ENCODE results near the gene ROCK1. TPM values are rescaled to one million over a fixed set of nuclear protein-coding genes. Genes with fewer than 3 reads are reported as not detected.
"Not testable (repeated sequence)": the region's sequence is repeated elsewhere in the genome, so short reads cannot be mapped to it uniquely, and the experiment has no call there.

The ROCK1 gene
- total and polyA plus RNA-seq, 8 donors = 50.2 to 93.2 (median 77.9) TPM

- H3K36me3 ChIP-seq = no peaks in the 10 kb centered on the region
- TF ChIP-seq, protein P1, sequence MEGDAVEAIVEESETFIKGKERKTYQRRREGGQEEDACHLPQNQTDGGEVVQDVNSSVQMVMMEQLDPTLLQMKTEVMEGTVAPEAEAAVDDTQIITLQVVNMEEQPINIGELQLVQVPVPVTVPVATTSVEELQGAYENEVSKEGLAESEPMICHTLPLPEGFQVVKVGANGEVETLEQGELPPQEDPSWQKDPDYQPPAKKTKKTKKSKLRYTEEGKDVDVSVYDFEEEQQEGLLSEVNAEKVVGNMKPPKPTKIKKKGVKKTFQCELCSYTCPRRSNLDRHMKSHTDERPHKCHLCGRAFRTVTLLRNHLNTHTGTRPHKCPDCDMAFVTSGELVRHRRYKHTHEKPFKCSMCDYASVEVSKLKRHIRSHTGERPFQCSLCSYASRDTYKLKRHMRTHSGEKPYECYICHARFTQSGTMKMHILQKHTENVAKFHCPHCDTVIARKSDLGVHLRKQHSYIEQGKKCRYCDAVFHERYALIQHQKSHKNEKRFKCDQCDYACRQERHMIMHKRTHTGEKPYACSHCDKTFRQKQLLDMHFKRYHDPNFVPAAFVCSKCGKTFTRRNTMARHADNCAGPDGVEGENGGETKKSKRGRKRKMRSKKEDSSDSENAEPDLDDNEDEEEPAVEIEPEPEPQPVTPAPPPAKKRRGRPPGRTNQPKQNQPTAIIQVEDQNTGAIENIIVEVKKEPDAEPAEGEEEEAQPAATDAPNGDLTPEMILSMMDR (IDR thresholded peaks at IDR 0.05) = no peak
- no peak for DNase-seq
Measured at GRCh38 chr18:21141668-21142422, 30.2 kb upstream of the ROCK1 start.

DNA sequence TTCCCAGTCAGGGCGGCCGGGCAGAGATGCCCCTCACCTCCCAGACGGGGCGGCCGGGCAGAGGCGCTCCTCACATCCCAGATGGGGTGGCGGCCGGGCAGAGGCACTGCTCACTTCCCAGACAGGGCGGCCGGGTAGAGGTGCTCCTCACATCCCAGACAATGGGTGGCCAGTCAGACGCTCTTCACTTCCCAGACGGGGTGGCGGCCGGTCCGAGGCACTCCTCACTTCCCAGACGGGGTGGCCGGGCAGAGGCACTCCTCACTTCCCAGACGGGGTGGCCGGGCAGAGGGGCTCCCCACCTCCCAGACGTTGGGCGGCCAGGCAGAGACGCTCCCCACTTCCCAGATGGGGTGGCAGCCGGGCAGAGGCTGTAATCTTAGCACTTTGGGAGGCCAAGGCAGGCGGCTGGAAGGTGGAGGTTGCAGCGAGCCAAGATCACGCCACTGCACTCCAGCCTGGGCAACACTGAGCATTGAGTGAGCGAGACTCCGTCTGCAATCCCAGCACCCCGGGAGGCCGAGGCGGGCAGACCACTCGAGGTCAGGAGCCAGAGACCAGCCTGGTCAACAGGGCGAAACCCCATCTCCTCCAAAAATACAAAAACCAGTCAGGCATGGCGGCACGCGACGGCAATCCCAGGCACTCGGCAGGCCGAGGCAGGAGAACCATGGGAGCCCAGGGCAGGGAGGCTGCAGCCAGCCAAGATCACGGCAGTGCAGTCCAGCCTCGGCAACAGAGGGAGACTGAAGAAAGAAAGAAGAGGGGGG, 26.3 kb upstream of the ROCK1 start:
- H3K27me3 ChIP-seq; ATAC-seq; H3K4me3 ChIP-seq; H3K36me3 ChIP-seq; intact Hi-C loops (cut with DNase I); H3K27ac ChIP-seq; H3K9me3 ChIP-seq; H3K4me1 ChIP-seq: not testable (repeated sequence)
- peak in 1 of 4 donors; percentile 72 for DNase-seq

More at GRCh38 chr18:21141668-21142422, 30.2 kb upstream of the ROCK1 start:
- Histone ChIP-seq H3K4me1 (no peaks in the 10 kb centered on the region), H3K27me3 (no peaks in the 10 kb centered on the region), H3K4me3 (no peak overlapping the region), H3K27ac (no peak overlapping the region), H3K9me3 (no peaks in the 10 kb centered on the region)
- ATAC-seq = no peak
- intact Hi-C loops (cut with DNase I) = no loop called here

GRCh38 chr18:21134895-21135294, 23.3 kb upstream of the ROCK1 start:
- H3K9me3 ChIP-seq = no peaks in the 10 kb centered on the region
- peaks cover 0 to 7% of the 10 kb centered on the region in 2 donors for H3K4me1 ChIP-seq
- intact Hi-C loops (cut with DNase I) = no loop called here
- no peaks in the 10 kb centered on the region for H3K36me3 ChIP-seq
- TF ChIP-seq, protein P1 (IDR thresholded peaks at IDR 0.05) = peak in 1 of 2 donors; percentile 18
- no peaks in the 10 kb centered on the region for H3K27me3 ChIP-seq
- H3K4me3 ChIP-seq = no peak overlapping the region
- DNase-seq = no peak
- peak; percentile 81 for ATAC-seq
- no peak overlapping the region for H3K27ac ChIP-seq

DNA sequence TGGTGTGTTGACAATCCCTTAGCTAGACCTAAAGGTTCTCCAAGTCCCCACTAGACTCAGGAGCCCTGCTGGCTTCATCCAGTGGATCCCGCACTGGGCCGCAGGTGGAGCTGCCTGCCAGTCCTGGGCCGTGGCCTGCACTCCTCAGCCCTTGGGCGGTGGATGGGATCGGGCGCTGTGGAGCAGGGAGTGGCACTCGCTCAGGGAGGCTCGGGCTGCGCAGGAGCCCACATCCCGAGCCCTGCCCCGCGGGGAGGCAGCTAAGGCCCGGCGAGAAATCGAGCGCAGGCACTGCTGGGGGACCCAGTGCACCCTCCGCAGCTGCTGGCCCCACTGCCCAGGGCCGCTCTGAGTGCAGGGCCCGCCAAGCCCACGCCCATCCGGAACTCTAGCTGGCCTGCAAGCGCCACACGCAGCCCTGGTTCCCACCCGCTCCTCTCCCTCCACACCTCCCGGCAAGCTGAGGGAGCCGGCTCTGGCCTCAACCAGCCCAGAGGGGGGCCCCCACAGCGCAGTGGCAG, 20.8 kb upstream of the ROCK1 start:
- Histone ChIP-seq H3K4me1 (peaks cover 0 to 7% of the 10 kb centered on the region in 2 donors), H3K27ac (no peak overlapping the region), H3K9me3 (no peaks in the 10 kb centered on the region), H3K36me3 (no peaks in the 10 kb centered on the region), H3K27me3 (no peaks in the 10 kb centered on the region), H3K4me3 (no peak overlapping the region)
- ATAC-seq (no peak), DNase-seq (peak in 1 of 4 donors; percentile 75)
- TF ChIP-seq, protein P1 (IDR thresholded peaks at IDR 0.05) = no peak
- intact Hi-C loops (cut with DNase I) = no loop called here

DNA sequence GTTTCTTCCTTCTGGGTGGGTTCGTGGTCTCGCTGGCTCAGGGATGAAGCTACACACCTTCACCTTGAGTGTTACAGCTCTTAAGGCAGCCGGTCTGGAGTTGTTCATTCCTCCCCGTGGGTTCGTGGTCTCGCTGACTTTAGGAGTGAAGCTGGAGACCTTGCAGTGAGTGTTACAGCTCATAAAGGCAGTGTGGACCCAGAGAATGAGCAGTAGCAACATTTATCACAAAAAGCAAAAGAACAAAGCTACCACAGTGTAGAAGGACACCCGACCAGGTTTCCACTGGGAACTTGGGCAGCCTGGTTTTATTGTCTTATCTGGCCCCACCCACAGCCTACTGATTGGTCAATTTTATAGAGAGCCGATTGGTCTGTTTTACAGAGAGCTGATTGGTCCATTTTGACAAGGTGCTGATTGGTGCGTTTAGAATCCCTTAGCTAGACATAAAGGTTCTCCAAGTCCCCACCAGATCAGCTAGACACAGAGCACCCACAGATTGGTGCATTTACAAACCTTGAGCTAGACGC, 20.1 kb upstream of the ROCK1 start:
- peaks cover 0 to 7% of the 10 kb centered on the region in 2 donors for H3K4me1 ChIP-seq
- H3K9me3 ChIP-seq = no peaks in the 10 kb centered on the region
- TF ChIP-seq, protein P1 (IDR thresholded peaks at IDR 0.05) = no peak
- no peak overlapping the region for H3K27ac ChIP-seq
- no peak overlapping the region for H3K4me3 ChIP-seq
- H3K27me3 ChIP-seq = no peaks in the 10 kb centered on the region
- DNase-seq (no peak), ATAC-seq (no peak)
- intact Hi-C loops (cut with DNase I) = no loop called here
- H3K36me3 ChIP-seq = no peaks in the 10 kb centered on the region
